Measurements from ENCODE around the gene OGFOD3.
"Not testable (repeated sequence)": the region's sequence is repeated elsewhere in the genome, so short reads cannot be mapped to it uniquely, and the experiment has no call there.

OGFOD3 gene

DNA sequence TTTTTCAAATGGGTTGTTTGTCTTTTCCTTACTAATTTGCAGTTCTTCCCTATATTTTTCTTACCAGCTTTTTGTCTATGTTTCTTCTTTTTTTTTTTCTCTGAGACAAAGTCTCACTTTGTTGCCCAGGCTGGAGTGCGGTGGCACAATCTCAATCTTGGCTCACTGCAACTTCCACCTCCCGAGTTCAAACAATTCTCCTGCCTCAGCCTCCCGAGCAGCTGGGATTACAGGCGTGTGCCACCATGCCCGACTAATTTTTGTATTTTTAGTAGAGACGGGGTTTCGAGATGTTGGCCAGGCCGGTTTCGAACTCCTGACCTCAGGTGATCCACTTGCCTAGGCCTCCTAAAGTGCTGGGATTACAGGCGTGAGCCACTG, 45.3 kb downstream of the OGFOD3 start:
- Histone ChIP-seq H3K27me3 (ENCODE audit: control insufficient read depth, insufficient read depth, low read length) (peaks cover 42% of the 10 kb centered on the region), H3K4me1 (ENCODE audit: control insufficient read depth, insufficient read depth, low read length) (peaks cover 25% of the 10 kb centered on the region)
- H3K4me2 ChIP-seq (ENCODE audit: low read length); H3K9me3 ChIP-seq (replicated peaks; ENCODE audit: low read length); H3K9ac ChIP-seq (ENCODE audit: low read depth, low read length); H3K36me3 ChIP-seq (ENCODE audit: insufficient read depth, low read length); H3K4me3 ChIP-seq (ENCODE audit: low read length): not testable (repeated sequence)

DNA sequence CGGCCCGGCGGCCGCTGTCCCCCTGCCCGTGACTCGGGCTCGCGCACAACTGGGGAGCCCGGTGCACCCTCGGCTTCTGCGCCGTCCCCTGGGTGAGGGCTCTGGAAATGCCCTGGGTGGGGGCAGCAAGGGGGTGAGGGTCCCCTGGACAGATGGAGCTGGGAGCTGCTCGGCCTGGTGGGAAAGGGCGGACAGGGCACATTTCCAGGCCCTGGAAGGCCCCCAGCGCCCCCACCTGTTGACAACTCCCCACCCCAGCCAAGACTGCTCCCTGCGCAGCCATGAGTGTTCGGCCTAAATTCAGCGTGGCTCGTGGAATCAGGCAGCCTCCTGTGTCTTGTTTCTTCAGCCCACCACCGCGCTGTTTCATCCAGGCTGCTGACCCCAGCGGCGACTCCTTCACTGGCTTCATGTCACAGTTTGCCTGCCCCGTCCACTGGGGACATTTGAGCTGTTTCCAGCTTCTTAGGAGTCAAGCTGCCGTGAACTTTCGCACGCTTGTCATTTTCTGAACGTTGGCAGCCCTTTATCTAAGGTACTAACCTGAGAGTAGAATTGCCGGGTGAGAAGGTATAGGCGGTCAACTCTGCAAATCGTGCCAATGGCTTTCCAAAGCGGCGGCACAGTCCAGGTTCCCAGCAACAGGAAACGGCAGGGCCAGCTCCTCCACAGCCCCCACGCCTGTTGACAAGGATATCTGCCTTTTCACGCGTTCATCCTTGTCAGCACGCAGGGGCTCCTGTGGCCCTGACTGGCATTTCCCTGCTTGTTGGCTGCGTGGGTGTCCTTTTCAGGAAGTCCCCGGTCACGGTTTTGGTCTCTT, 45.9 kb downstream of the OGFOD3 start:
- peaks cover 43% of the 10 kb centered on the region for H3K27me3 ChIP-seq (ENCODE audit: control insufficient read depth, insufficient read depth, low read length)
- H3K9me3 ChIP-seq (replicated peaks; ENCODE audit: low read length), result no peaks in the 10 kb centered on the region
- peaks cover 25% of the 10 kb centered on the region for H3K4me1 ChIP-seq (ENCODE audit: control insufficient read depth, insufficient read depth, low read length)
- no peak overlapping the region for H3K9ac ChIP-seq (ENCODE audit: low read depth, low read length)
- H3K36me3 ChIP-seq (ENCODE audit: insufficient read depth, low read length), result no peaks in the 10 kb centered on the region
- peak overlapping the region; percentile 17 for H3K4me3 ChIP-seq (ENCODE audit: low read length)
- H3K4me2 ChIP-seq (ENCODE audit: low read length), result peak overlapping the region; percentile 85

- Histone ChIP-seq H3K4me2 (ENCODE audit: low read length) (peak within 1 kb of the TSS; percentile 85), H3K9ac (ENCODE audit: low read depth, low read length) (no peak within 1 kb of the TSS), H3K4me1 (ENCODE audit: control insufficient read depth, insufficient read depth, low read length) (peaks cover 25% of the 10 kb centered on the region), H3K4me3 (ENCODE audit: low read length) (peak within 1 kb of the TSS; percentile 68), H3K36me3 (ENCODE audit: insufficient read depth, low read length) (no peaks in the 10 kb centered on the region), H3K9me3 (replicated peaks; ENCODE audit: low read length) (no peaks in the 10 kb centered on the region), H3K27me3 (ENCODE audit: control insufficient read depth, insufficient read depth, low read length) (peaks cover 49% of the 10 kb centered on the region)
These were observed 46.8 kb downstream of the OGFOD3 start, which contains the start of gene UTS2R for GRCh38 chr17:82371333-82372248. UTS2R (plus strand) TSS chr17:82371765; CDS start chr17:82374325, 2,560 bp downstream.

DNA sequence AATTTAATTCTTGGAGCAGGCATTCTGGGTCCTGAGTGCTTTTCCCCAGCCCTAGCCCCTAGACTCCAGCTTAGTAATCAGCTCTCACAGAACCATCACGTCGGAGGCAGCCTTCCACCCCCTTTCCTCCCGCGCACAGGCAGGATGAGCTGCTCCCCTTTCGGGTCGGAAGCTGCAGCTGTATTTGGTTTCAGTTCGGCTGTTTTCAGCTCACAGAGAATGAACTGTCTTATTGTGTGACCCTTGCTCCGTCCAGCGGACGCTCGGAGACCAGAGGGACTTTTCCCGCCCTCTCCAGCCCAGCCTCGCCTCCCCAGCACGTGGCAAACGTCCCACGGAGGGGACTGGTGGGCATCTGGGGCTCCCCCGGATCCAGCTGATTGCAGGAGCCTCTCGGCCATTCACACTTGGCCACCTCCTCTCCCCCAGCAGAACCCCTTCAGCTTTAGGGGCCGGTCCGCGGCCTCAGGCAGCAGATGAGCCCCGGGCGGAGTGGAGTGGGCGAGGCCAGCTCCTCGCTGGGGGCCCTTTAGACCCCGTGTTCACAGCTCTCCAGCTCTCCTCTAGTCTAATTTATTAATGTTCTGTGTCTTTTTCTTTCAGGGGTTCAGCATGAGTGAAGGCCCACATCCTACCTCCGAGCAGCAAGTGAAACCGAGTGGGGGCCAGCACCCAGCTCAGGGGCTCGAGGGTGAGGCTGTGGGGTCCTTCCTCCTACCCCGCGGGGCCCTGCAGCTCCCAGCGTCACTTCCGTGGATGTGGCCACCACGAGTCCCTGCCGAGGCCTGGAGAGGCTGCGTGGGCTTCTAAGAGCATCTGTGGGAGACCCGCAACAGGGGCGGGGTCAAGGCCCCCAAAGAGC, 47.7 kb downstream of the OGFOD3 start:
- H3K4me3 ChIP-seq (ENCODE audit: low read length), result peak overlapping the region; percentile 68
- H3K36me3 ChIP-seq (ENCODE audit: insufficient read depth, low read length), result no peaks in the 10 kb centered on the region
- H3K27me3 ChIP-seq (ENCODE audit: control insufficient read depth, insufficient read depth, low read length), result peaks cover 54% of the 10 kb centered on the region
- H3K4me1 ChIP-seq (ENCODE audit: control insufficient read depth, insufficient read depth, low read length), result peaks cover 25% of the 10 kb centered on the region
- H3K9ac ChIP-seq (ENCODE audit: low read depth, low read length), result no peak overlapping the region
- H3K9me3 ChIP-seq (replicated peaks; ENCODE audit: low read length), result no peaks in the 10 kb centered on the region
- H3K4me2 ChIP-seq (ENCODE audit: low read length), result peak overlapping the region; percentile 85

- no peak overlapping the region for H3K4me3 ChIP-seq (ENCODE audit: low read length)
- peaks cover 59% of the 10 kb centered on the region for H3K27me3 ChIP-seq (ENCODE audit: control insufficient read depth, insufficient read depth, low read length)
- H3K4me1 ChIP-seq (ENCODE audit: control insufficient read depth, insufficient read depth, low read length), result peaks cover 25% of the 10 kb centered on the region
- H3K36me3 ChIP-seq (ENCODE audit: insufficient read depth, low read length), result no peaks in the 10 kb centered on the region
- no peak overlapping the region for H3K4me2 ChIP-seq (ENCODE audit: low read length)
- H3K9me3 ChIP-seq (replicated peaks; ENCODE audit: low read length), result no peaks in the 10 kb centered on the region
- no peak overlapping the region for H3K9ac ChIP-seq (ENCODE audit: low read depth, low read length)
These were observed 49.2 kb downstream of the OGFOD3 start for GRCh38 chr17:82369211-82369610.

- peaks cover 58% of the 10 kb centered on the region for H3K27me3 ChIP-seq (ENCODE audit: control insufficient read depth, insufficient read depth, low read length)
- no peaks in the 10 kb centered on the region for H3K36me3 ChIP-seq (ENCODE audit: insufficient read depth, low read length)
- H3K4me2 ChIP-seq (ENCODE audit: low read length), result no peak overlapping the region
- H3K4me1 ChIP-seq (ENCODE audit: control insufficient read depth, insufficient read depth, low read length), result peaks cover 25% of the 10 kb centered on the region
- H3K9ac ChIP-seq (ENCODE audit: low read depth, low read length), result no peak overlapping the region
- no peak overlapping the region for H3K4me3 ChIP-seq (ENCODE audit: low read length)
- H3K9me3 ChIP-seq (replicated peaks; ENCODE audit: low read length), result no peaks in the 10 kb centered on the region
These were observed 50.5 kb downstream of the OGFOD3 start for GRCh38 chr17:82367724-82368524.

- Histone ChIP-seq H3K4me3 (ENCODE audit: low read length) (no peak overlapping the region), H3K9ac (ENCODE audit: low read depth, low read length) (no peak overlapping the region), H3K36me3 (ENCODE audit: insufficient read depth, low read length) (no peaks in the 10 kb centered on the region), H3K9me3 (replicated peaks; ENCODE audit: low read length) (no peaks in the 10 kb centered on the region), H3K4me2 (ENCODE audit: low read length) (no peak overlapping the region), H3K4me1 (ENCODE audit: control insufficient read depth, insufficient read depth, low read length) (peaks cover 13% of the 10 kb centered on the region), H3K27me3 (ENCODE audit: control insufficient read depth, insufficient read depth, low read length) (peaks cover 47% of the 10 kb centered on the region)
These were observed 51.6 kb downstream of the OGFOD3 start for GRCh38 chr17:82366749-82367148.

GRCh38 chr17:82365606-82366295, 52.6 kb downstream of the OGFOD3 start:
- Histone ChIP-seq H3K27me3 (ENCODE audit: control insufficient read depth, insufficient read depth, low read length) (peaks cover 39% of the 10 kb centered on the region), H3K4me1 (ENCODE audit: control insufficient read depth, insufficient read depth, low read length) (peaks cover 5% of the 10 kb centered on the region), H3K36me3 (ENCODE audit: insufficient read depth, low read length) (no peaks in the 10 kb centered on the region), H3K9me3 (replicated peaks; ENCODE audit: low read length) (no peaks in the 10 kb centered on the region), H3K4me3 (ENCODE audit: low read length) (no peak overlapping the region), H3K9ac (ENCODE audit: low read depth, low read length) (no peak overlapping the region), H3K4me2 (ENCODE audit: low read length) (no peak overlapping the region)

- Histone ChIP-seq H3K36me3 (ENCODE audit: insufficient read depth, low read length) (no peaks in the 10 kb centered on the region), H3K4me1 (ENCODE audit: control insufficient read depth, insufficient read depth, low read length) (no peaks in the 10 kb centered on the region), H3K27me3 (ENCODE audit: control insufficient read depth, insufficient read depth, low read length) (peaks cover 28% of the 10 kb centered on the region), H3K4me3 (ENCODE audit: low read length) (no peak overlapping the region), H3K4me2 (ENCODE audit: low read length) (no peak overlapping the region), H3K9me3 (replicated peaks; ENCODE audit: low read length) (no peaks in the 10 kb centered on the region), H3K9ac (ENCODE audit: low read depth, low read length) (no peak overlapping the region)
These were observed 56.3 kb downstream of the OGFOD3 start for GRCh38 chr17:82361885-82362633.

Data from skeletal muscle satellite cell (primary cell).